ENCODE results near the gene ELP4. TPM values are rescaled to one million over a fixed set of nuclear protein-coding genes. Genes with fewer than 3 reads are reported as not detected.

The ELP4 gene
- polyA plus RNA-seq, 2 of the 4 experiments (the other 2 are of a cell fraction) = 16.9 to 26.0 TPM

GRCh38 chr11:31764766-31765165, 255.2 kb downstream of the ELP4 start:
- FAIRE-seq = no peak

GRCh38 chr11:31767066-31767465, 257.5 kb downstream of the ELP4 start:
- Histone ChIP-seq H3K9me3 (no peaks in the 10 kb centered on the region), H3K4me1 (no peaks in the 10 kb centered on the region), H3K27ac (no peak overlapping the region), H3K4me3 (no peak overlapping the region), H3K4me2 (no peak overlapping the region)
- ATAC-seq (no peak), FAIRE-seq (no peak), DNase-seq (ENCODE audit: low read depth in 1 of 2, low spot score in 1 of 2) (no peak)
- no peak for TF ChIP-seq MAX (IDR thresholded peaks at IDR 0.05)
- no peak for TF ChIP-seq POLR2AphosphoS2 (conservative IDR thresholded peaks at IDR 0.05; ENCODE audit: low read length)
- no peak for TF ChIP-seq EHMT2 (IDR thresholded peaks at IDR 0.05; ENCODE audit: low read depth)
- no peak for TF ChIP-seq SMC3 (IDR thresholded peaks at IDR 0.05)
- no peak for TF ChIP-seq KDM5A (IDR thresholded peaks at IDR 0.05)
- no peak for TF ChIP-seq HOXB5 (CRISPR knock-in tag; IDR thresholded peaks at IDR 0.05)
- TF ChIP-seq HOXA7 (CRISPR knock-in tag; IDR thresholded peaks at IDR 0.05) = no peak
- no peak for TF ChIP-seq ZC3H11A (IDR thresholded peaks at IDR 0.05)
- TF ChIP-seq HES2 (IDR thresholded peaks at IDR 0.05) = no peak
- WGBS (ENCODE audit: missing lambda C conversion rate) = 88% methylated on average over 3 of the region's 3 CpGs
- ChIA-PET POLR2A (no interaction called here), CTCF (interaction anchor here (1.2 kb wide), 1 partner anchor 104 kb away, joined by 3 read pairs; no protein-coding TSS in a partner anchor)

More at GRCh38 chr11:31764766-31765165, 255.2 kb downstream of the ELP4 start:
- POLR2A ChIA-PET = no interaction called here
- TF ChIP-seq ELK1 (IDR thresholded peaks at IDR 0.05; ENCODE audit: low read depth, low read length) (no peak), POLR2A (IDR thresholded peaks at IDR 0.05; ENCODE audit: low read length) (no peak), RNF2 (IDR thresholded peaks at IDR 0.05; ENCODE audit: borderline replicate concordance, low read depth) (no peak), NFE2L2 (conservative IDR thresholded peaks at IDR 0.05; ENCODE audit: low read length) (no peak), MAZ (IDR thresholded peaks at IDR 0.05; ENCODE audit: borderline replicate concordance, low read depth, low read length) (no peak), BCL3 (IDR thresholded peaks at IDR 0.05) (no peak), FOSL2 (IDR thresholded peaks at IDR 0.05) (no peak), FOSL2 (CRISPR knock-in tag; IDR thresholded peaks at IDR 0.05) (no peak), RFX5 (IDR thresholded peaks at IDR 0.05) (no peak), RAD21 (conservative IDR thresholded peaks at IDR 0.05 in 1 of 2, IDR thresholded peaks at IDR 0.05 in 1 of 2) (no peak)
- ATAC-seq (no peak), DNase-seq (ENCODE audit: low read depth in 1 of 2, low spot score in 1 of 2) (no peak)
- no peaks in the 10 kb centered on the region for H3K4me1 ChIP-seq
- 78% methylated on average over 5 of the region's 5 CpGs for WGBS (ENCODE audit: missing lambda C conversion rate)
- H3K27ac ChIP-seq = no peak overlapping the region
- H3K9me3 ChIP-seq = no peaks in the 10 kb centered on the region
- CTCF ChIA-PET = no interaction called here
- no peak overlapping the region for H3K4me3 ChIP-seq
- no peak overlapping the region for H3K4me2 ChIP-seq

- ChIA-PET CTCF (interaction anchor here (1.0 to 1.2 kb wide), 2 partner anchors 9 to 104 kb away, joined by 3 read pairs; no protein-coding TSS in a partner anchor), POLR2A (no interaction called here)
- Histone ChIP-seq H3K9me3 (no peaks in the 10 kb centered on the region), H3K4me3 (no peak overlapping the region), H3K4me1 (no peaks in the 10 kb centered on the region), H3K4me2 (no peak overlapping the region), H3K27ac (no peak overlapping the region)
- DNase-seq (ENCODE audit: low read depth in 1 of 2, low spot score in 1 of 2) (no peak), FAIRE-seq (no peak), ATAC-seq (no peak)
- WGBS (ENCODE audit: missing lambda C conversion rate) = 86% methylated on average over 2 of the region's 2 CpGs
- TF ChIP-seq REST (IDR thresholded peaks at IDR 0.05) = no peak
- TF ChIP-seq MAFK (IDR thresholded peaks at IDR 0.05; ENCODE audit: partially characterized antibody) = no peak
- no peak for TF ChIP-seq TP53 (CRISPR knock-in tag; IDR thresholded peaks at IDR 0.05)
Measured at GRCh38 chr11:31767685-31768084, 258.1 kb downstream of the ELP4 start.

All from A549 (cell line).